Measurements from ENCODE around the gene CALHM3.
A peak's percentile ranks its signal among the peaks of the same experiment; 100 is the strongest.

The CALHM3 gene

DNA sequence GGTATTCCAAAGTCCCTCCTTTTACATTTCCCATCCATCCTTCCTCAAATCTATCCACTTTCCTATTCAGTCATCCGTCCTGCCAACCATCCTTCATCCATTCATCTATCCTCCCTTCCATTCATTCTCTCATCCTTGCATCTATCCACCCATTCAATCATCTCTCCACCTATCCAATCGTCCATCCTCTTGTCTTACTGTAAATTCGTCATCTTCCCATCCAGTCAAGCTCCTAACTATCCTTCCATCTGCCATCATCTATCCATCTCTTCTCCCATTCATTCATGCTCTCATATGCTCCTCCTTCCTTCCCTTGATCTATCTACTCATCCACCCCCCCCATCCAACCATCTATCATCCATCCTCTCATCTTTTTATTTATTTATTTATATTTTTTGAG, 5.0 kb downstream of the CALHM3 start:
- no peak for DNase-seq (ENCODE audit: low read depth)

DNA sequence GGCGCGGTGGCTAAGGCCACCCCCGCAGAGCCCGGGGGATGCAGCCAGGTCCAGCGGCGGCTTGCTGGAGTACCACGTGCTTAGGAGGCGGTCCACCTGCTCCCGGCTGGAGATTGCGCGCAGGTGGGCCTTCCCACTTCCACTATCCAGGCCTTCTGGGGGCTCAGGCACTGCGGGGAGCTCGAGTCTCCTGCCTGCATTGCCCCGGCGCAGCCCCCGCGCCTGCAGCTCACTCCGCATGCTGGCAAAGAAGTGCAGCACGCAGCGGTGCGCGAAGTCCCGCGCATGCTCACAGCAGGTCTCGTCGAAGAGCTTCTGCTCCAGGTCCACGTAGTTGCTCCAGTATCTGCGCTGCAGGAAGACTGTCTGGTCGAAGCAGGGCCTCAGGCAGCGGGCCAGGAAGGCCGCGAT, 5.8 kb downstream of the CALHM3 start:
- no peak for DNase-seq (ENCODE audit: low read depth)

DNA sequence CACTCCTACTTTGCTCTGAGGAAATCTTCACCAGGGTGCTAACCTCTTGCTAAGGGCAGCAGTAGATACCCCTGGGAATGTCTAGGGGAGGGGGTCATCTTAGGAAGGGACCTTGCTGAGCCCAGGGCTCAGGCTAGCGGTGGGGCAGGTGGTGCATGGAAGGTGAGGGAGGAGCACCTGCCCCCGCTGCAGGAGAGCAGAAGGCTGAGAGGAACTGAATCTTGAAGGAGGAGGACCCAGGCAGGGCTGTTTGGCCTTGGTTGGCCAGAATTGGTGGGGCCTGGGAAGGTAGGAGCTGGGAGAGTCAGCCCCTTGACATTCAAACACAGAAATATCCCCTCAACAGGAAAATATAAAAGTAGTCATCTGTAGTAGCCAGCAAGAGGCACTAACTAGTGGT, 7.0 kb downstream of the CALHM3 start:
- DNase-seq (ENCODE audit: low read depth) = no peak

DNA sequence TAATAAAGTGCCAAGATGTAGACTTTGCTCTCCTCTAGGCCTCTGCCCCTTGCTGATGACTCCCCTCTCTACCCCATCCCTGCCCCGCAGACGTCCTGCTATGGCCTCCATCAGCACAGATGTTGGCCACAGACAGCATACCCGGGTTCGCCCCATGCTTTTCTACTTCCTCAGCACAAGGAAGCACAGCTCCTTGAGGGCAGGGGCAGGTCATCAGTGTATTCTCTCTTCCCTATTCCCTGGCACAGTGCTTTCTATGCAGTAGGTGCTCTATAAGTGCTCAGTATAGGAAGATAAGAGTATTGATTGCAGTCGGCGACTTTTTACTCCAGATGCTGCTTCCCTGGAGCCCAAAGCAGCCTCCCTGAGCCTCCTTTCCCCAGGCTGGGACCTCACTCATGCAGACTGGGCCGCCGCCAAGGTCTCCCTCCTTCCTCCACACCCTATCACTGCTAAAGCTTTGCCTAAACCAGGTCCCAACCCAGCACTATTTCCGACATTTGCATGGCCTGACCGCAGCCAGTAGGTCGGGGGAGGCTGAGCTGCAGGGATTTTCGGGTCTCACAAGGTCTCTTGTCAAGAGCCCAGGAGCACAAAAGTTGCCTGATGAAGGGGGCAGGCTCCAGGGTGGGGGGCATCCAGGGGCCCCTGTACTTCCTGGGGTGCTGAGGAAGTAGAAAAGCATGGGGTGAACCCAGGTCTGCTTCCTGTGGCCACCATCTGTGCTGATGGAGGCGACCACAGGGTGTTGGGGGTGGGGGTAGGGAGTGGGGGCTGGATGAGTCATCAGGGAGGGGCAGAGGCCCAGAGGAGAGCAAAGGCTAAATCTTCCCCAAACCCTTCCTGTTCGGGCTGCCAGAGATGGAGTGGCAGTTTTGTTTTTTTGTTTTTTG, 8.0 kb downstream of the CALHM3 start:
- no peak for DNase-seq (ENCODE audit: low read depth)

DNA sequence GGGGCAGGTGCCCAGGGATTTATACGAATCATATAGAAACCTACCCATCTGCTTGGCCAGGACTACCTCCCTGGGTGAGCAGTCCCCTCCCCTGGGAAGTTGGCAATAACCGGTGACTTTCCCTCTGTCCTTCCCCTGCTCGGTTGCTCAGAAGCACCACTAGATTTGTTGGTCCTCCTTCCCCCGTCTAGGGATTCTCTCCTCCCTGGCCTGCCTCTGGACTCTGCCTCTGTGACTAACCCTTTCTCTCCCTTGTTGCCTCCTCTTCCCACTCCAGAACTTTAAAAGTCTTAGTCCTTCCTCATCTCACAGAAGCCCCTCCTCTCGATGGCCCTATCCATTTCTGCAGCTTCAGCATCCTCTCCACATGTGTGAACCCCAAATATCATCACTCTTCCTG, 9.8 kb downstream of the CALHM3 start:
- DNase-seq (ENCODE audit: low read depth) = no peak

DNA sequence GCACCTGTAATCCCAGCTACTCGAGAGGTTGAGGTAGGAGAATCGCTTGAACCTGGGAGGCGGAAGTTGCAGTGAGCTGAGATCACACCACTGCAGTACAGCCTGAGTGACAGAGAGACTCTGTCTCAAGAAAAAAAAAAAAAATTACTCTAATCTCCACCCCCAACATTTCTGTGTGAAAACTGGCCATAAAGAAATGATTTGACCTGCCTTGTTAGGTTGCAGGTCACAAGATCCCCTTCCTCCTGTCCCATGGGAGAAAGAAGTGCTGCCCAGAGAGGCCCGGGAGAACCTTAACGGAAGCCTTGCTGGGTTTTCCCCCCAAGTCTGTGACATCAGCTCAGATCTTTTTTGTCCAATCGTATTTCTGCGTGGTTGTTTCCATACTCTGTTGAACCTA, 11.6 kb downstream of the CALHM3 start:
- DNase-seq (ENCODE audit: low read depth) = no peak

DNA sequence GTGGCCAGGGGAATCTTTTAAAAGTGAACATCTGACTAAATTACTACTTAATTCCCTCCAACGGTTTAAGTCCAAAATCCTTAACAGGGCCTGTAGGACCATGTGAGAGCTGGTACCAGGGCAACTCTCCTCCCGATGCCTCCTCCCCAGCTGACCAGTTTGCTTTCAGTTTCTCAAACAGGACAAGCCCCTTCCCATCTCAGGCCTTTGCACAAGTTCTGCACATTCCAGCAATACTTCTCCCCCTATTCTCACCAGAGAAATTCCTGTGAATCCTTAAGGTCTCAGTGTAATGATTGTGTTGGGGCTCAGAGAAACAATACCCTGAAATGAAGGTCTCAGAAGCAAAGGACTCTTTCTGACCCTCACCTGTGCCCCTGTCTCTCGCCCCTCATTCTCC, 12.3 kb downstream of the CALHM3 start:
- DNase-seq (ENCODE audit: low read depth) = no peak

DNA sequence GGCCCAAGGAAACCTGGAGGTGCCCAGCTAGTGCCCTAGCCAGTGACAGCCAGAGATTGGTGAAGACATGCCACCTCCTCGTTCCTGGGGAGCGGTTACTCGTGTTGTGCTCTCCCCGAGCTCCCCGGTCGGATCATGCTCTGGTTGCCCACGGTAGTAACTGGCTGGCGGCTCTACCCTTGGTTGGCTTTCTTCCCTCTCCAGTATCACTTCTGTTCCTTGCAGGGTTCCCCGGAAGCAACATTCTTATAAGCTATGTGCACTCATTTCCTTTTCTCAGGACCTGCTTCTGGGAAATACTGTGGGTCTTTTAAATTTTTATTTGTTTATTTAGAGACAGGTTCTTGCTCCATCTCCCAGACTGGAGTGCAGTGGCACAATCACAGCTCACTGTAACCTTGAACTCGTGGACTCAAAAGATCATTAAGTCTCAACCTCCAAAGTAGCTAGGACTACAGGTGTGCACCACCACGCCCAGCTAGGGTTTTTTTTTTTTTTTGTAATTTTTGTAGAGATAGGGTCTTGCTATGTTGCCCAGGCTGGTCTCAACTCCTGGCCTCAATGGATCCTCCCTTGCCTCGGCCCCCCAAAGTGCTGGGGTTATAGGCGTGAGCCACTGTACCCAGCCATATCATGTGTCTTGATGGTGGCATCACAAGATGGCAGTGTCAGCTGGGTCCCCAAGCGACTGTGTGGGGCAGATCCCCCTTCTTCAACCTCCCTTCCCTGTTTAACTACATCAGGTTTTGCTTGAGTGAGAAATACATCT, 13.4 kb downstream of the CALHM3 start:
- DNase-seq (ENCODE audit: low read depth) = no peak

DNA sequence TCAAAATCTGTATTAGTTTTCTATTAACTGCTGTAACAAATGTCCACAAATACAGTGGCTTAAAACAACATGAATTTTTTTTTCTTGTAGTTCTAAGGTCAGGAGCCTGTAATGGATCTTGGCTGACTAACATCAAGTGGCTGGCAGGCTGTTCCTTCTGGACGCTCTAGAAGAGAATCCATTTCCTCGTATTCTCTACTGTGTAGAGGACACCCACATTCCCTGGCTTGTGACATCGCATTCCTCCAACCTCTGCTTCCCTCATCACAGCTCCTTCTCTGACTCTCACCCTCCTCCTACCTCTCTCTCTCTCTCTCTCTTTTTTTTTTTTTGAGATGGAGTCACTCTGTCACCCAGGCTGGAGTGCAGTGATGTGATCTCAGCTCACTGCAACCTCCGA, 15.5 kb downstream of the CALHM3 start:
- DNase-seq (ENCODE audit: low read depth) = no peak

DNA sequence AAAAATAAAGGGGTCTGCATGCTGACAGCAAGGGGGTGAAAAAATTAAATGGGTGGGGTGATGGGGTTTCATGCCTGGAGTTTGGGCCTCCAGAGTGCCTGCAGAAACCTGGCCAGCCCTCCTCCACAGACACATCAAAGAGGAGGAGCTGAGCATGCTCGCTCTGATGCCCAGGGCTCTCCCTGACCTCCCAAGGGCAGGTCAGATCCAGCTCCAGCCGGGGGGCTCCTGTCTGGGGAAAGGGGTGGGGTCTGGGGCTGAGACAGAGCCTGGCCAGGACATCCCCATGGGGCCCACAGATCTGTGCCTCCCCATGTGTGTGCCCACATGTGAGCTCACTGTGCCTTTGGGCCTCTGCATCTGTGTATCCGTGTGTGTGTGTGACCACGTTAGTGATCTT, 19.4 kb downstream of the CALHM3 start:
- no peak for DNase-seq (ENCODE audit: low read depth)

DNA sequence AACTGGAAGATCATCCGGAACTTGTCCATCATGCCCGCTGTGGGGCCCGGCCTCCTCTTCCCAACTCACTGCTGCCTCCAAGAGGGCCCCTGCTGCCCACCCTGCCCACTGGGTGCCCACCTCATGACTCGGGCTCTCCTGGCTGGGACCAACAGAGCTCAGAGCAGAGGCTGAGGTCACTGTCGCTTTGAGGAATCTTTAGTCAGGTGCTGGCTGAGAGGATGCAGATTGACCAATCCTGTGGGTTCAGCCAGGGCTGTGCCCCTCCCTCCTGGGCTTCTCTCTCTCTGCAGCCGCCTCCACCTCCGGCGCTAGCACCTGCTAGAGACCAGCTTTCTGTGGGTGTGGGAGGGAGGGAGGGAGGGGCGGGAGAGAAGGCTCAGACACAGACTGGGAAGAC, 20.3 kb downstream of the CALHM3 start, which contains the start of gene CALHM1:
Gene CALHM1 (minus strand): TSS at position 181 of the 400 bp plus-strand sequence. CDS start 149 bp downstream, at position 32.
- no peak for DNase-seq (ENCODE audit: low read depth)

DNA sequence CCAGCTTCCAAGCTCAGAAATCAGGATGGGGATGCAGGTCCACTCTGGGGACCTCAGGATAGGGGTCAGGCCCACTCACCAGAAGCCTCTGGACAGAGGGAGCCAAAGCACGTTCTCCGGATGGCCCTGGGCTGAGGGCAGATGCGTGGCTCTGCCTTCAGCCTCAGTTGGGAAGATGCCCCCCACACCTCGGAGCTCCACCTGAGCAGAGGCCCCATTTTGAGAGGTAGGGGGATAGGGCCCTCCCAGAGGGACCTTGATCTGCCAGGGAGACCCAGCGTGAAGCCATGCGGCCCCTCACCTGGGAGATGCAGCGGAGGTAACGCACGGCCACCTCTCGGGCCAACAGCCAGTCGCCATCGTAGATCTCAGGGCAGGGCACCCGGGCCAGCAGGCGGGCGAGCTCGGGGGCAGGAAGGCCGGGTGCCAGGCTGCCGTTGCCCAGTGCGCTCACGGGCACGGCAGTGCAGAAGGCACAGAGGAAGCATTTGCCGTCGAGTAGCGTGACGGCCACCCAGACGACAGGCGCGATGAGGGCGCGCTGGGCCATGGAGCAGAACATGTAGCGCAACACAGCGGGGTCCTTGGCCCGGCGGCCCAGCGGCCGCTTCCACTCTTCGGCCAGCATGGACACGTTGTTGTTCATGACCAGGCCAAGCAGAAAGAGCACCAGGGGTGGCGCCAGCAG, 21.0 kb downstream of the CALHM3 start:
- DNase-seq (ENCODE audit: low read depth) = no peak

DNA sequence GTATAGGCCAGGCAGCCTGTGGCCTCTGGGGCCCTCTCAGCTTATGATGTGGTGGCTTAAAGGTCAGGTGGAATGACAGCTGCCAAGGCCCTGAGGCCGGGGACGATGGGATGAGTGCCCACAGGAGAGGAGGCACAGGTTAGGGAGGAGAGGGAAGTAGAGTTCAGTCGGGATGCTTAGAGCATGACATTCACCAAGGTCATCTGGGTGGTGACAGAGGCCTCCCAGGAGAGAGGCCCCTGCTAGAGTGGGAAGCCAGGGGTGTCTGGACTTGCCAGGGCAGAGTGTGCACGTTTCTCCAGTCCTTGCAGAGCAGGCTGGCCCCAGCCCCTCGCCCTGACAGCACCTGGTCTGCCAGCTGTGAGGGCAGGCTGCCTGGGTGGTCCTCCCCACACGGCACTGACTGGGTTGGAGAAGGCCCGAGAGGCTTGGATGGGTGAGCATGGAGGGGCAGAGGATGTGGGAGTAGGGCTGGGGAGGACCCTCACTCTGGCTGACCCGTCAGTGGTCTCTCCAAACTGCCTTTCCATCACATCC, 21.8 kb downstream of the CALHM3 start:
- no peak for DNase-seq (ENCODE audit: low read depth)

DNA sequence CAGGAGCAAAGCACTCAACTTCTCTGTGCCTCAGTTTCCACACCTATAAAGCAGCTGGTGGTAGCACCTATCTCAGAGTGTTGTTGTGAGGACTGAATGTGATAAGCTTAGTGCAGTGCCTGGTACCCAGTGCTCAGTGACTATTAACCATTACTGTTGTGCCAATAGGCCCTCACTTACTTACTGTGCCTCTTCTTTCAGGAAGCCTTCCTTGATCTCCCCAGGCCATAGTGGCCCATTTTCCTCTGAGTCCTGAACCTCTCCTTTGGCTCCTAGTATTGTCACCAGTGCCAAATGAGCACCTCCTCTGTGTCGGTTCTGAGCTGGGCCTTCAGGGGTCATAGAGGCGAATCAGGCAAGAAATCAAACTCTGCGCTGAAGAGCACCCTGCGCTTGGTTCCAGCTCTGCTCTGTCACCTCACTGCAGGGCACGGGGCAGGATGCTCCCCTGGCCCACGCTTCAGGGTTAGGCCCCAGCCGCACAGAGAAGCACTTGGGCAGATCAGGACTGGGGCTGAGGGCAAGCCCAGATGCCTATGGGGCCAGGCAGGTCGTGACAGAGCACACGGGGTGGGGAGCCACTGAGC, 22.9 kb downstream of the CALHM3 start:
- no peak for DNase-seq (ENCODE audit: low read depth)

DNA sequence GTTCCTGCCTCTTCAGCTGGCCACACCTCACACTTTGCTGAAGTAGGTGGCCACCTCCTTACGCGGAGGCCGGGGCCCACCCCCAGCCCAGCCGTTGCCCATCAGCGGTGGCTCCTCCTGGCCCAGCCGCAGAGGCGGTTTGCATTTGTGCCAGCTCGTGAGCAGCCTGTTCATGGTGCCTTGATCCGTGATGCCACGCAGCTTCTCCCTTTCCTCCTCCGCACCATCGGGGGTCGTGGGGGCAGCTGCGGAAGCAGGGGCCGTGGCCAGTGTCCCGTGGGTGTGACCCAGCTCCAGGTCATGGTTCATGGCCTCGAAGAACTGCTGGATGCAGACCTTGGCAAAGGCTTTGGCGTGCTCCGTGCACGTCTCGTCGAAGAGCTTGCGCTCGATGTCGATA, 23.8 kb downstream of the CALHM3 start:
- no peak for DNase-seq (ENCODE audit: low read depth)

DNA sequence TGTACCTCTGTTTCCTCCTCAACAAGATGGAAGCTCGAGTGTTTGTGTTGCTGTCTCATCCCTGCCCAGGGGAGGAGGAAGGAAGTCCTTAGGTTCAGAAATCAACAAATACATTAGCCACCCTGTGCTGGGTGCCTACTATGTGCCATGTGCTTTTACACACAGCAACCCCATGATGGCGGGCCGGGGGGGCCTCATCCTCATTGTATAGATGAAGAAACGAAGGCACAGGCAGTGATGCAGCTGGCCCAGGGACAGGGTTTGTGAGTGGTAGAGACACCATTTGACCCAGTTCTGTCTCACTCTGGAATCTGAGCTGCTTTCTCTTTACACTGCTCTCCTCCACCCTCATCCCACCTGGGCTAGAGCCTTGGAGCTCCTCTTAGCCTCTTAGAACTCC, 25.0 kb downstream of the CALHM3 start:
- no peak for DNase-seq (ENCODE audit: low read depth)

DNA sequence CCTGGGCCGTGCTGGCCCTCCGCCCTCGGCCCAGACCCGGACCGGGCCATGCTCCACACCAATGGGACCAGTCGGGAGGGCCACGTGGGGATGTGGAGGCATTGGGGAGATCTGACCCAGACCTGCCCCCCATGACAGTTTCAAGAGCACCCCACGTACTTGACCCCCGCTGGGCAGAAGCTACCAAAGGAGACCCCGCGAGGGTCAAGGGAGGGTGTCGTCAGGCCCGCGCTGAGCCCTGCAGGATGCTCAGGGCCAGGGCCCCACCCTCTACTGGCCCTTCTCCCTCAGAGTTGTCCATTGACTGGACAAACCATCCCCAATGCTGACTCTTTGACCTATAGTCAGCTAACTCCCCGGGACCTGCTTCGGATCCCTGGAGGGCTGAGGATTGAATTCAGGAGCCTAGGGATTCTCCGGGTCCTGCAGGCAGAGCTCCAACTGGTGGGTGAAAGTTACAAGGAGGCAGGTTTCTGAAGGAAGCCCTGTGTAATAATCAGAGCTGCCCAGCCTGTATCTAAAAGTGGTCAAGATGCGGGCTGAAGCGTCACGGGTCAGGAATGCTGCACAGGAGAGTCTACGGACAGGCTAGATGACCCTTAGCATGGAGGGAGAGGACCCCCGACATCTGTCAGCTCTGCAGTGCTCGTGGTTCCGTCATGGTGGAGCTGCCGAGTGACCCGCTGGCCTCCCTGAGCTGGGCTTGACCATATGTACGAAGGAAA, 26.4 kb downstream of the CALHM3 start:
- DNase-seq (ENCODE audit: low read depth) = no peak

DNA sequence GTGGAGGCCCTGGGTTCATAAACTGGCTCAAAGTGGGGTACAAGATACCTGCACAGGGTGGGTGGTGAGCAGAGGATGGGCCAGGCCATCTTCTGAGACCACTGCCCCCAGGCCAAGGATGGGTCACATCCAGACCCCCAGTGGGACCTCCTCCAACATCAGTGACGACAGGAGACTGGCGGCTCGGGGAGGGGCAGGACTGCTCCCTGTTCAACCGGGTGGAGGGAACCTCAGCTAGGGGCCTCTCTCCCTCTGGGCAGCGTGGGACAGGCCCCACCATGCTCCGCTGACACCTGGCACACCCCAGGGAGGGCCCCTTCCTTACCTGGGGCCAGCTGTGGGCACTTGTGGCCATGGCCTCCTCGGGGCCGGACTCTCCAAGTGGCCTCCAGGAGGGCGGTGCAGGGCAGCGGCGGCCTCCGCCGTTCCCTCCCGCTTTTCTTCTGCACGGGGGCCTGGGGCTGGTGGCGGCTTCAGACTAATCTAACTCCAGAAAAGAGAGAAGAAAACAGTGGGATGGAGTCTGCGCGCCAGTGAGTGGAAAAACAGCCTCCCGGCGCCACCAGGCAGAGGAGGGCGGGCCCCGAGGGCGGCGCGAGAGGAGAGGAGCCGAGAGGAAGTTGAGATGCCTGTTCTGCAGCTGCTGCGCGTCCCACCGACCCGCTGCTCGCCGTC, 27.1 kb downstream of the CALHM3 start, which contains the start of gene CALHM2:
Gene CALHM2 (minus strand): TSS at position 540 of the 675 bp plus-strand sequence. CDS start 2,429 bp downstream, outside the sequence.
- peak; percentile 39 for DNase-seq (ENCODE audit: low read depth)

DNA sequence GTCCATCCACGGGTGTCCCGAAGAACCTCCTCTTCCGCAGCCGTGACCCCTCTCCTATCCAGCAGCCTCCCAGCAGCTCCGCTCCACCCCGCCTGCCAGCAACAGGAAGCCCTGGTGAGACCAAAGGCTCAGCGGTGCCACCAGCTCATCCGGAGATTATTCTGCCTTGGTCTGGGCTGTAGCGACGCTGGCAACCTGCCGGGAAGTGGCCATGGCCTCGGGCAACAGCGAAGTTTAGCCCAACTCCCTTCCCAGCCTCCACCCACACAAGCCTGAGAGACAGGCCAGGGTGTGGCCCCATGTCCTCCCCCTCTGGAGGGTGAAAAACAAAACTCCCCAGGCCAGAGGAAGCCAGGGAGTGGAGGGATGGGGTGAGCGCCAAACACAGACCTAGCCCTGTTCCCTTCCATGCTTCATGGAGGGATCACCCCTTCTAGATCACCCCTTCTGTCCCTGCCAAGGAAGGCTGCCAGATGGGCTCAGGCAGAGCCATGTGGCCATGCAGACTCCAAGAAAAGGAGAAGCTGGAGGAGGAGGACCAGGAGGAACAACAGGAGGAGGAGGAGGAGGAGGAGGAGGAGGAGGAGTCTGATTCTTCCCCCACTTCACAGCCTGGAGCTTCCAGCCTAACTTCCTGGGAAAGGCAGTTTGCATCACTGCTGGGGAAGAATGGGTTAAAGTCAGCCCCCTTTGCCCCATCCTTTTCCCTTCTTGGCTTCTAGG, 27.8 kb downstream of the CALHM3 start:
- no peak for DNase-seq (ENCODE audit: low read depth)

DNA sequence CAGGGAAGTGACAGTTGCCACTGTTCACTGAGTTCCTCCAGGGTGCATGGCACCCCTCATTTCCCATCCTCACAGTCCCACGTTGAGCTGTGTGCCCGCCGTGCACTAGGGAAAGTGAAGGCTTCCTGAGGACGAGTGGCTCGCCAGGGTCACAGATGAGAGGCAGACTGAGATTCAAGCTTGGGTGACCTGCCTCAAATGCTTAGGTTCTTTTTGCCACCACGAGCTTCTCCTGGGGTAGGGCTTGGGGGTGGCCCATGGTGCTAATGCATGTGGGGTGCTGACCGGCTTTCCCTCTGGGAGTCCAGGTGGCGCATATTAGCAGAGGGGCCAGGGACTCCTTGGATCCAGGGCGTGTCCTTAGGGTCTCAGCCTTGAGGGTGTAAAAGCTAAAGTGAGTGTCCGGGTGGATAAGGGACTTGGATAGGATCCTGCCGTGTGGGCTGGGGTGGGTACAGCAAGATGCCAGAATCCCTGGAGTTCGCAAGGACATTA, 28.8 kb downstream of the CALHM3 start:
- no peak for DNase-seq (ENCODE audit: low read depth)
